Parathyroid adenoma (tissue), 2 donors: ENCODE measurements around the gene USP48.

ENCODE experiments used
- H2AFZ ChIP-seq: fragments of 300-600 bp; sonication (generic); one replicate; pipeline ENCODE4 v1.7.0; 2017; ENCODE audit warnings: antibody characterized with exemption, mild to moderate bottlenecking
- H3K27ac ChIP-seq: fragments of 300-600 bp; sonication (generic); one replicate; pipeline ENCODE4 v1.7.0; 2017
- H3K27me3 ChIP-seq: fragments of 300-600 bp; sonication (generic); one replicate; pipeline ENCODE4 v1.7.0; 2017; ENCODE audit warnings: low read length; ENCODE audit not compliant: control insufficient read depth, insufficient read depth
- H3K36me3 ChIP-seq: fragments of 300-600 bp; sonication (generic); one replicate; pipeline ENCODE4 v1.7.0; 2017; ENCODE audit warnings: low read length; ENCODE audit not compliant: control insufficient read depth, insufficient read depth
- H3K4me1 ChIP-seq: fragments of 300-600 bp; sonication (generic); one replicate; pipeline ENCODE4 v1.7.0; 2017; ENCODE audit warnings: control low read depth
- H3K4me2 ChIP-seq: fragments of 300-600 bp; sonication (generic); one replicate; pipeline ENCODE4 v1.7.0; 2017; ENCODE audit warnings: low read length
- H3K4me3 ChIP-seq: fragments of 300-600 bp; sonication (generic); one replicate; pipeline ENCODE4 v1.7.0; 2017; ENCODE audit warnings: low read depth, low read length
- H3K79me2 ChIP-seq: fragments of 300-600 bp; sonication (generic); one replicate; pipeline ENCODE4 v1.7.0; 2017; ENCODE audit warnings: control low read depth
- H3K9ac ChIP-seq: fragments of 300-600 bp; sonication (generic); one replicate; pipeline ENCODE4 v1.7.0; 2017; ENCODE audit warnings: mild to moderate bottlenecking
- H3K9me3 ChIP-seq: fragments of 300-600 bp; sonication (generic); one replicate; pipeline ENCODE4 v1.7.0; 2017; ENCODE audit warnings: low read length; ENCODE audit not compliant: control insufficient read depth
- CTCF ChIP-seq: fragments of 300-600 bp; sonication (generic); IDR thresholded peaks from one replicate; pipeline ENCODE4 v1.7.0; 2017; ENCODE audit warnings: antibody characterized with exemption, mild to moderate bottlenecking
- donor health status: primary hyperparathyroidism.

USP48 gene

GRCh38 chr1:21691739-21692138 lies 91.2 kb downstream of the USP48 start:
- no peak for TF ChIP-seq CTCF
- H3K79me2 ChIP-seq: no peaks in the 10 kb centered on the region
- H2AFZ ChIP-seq: no peak overlapping the region
- no peaks in the 10 kb centered on the region for H3K9me3 ChIP-seq
- H3K27me3 ChIP-seq: no peaks in the 10 kb centered on the region
- H3K4me2 ChIP-seq: no peak overlapping the region
- H3K9ac ChIP-seq: no peak overlapping the region
- H3K4me1 ChIP-seq: no peaks in the 10 kb centered on the region
- H3K27ac ChIP-seq: no peak overlapping the region
- H3K4me3 ChIP-seq: no peak overlapping the region
- H3K36me3 ChIP-seq: no peaks in the 10 kb centered on the region

DNA sequence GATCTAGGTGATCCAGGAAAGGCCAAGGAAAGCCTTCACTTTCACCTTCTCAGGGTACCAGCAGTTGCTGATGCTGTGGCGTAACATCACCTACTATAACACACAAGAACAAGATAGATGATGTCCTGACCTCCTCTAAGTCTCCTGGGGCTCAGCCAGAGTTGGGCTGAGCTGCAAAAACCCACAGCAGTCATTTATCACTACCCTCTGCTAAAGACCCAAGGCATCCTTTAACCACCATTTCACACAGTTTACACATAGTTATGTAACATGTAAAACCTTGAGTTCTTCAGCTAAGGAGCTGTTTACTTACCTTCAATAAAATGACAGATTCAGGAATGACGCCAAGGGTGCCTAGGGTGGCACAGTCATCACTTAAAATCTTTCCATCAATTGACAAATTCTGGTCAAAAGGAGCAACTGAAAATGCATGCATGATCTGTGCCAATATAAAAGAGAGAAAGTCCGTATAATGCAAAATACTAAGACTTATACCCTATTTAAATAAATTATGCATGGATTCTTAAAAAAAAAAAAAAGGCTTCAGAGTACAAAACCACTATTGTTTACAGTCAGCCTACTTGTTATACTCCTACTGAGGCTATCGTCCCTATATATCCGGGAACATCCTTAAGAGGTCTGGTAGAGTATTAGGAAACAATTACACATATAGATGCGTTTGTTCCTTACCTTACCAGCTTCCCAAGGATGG lies 93.1 kb downstream of the USP48 start:
- Histone ChIP-seq H3K4me2 (no peak overlapping the region), H3K79me2 (no peaks in the 10 kb centered on the region), H3K27me3 (no peaks in the 10 kb centered on the region), H3K9ac (no peak overlapping the region), H3K4me3 (no peak overlapping the region), H3K9me3 (no peaks in the 10 kb centered on the region), H3K36me3 (no peaks in the 10 kb centered on the region), H3K4me1 (no peaks in the 10 kb centered on the region), H3K27ac (no peak overlapping the region), H2AFZ (no peak overlapping the region)
- TF ChIP-seq CTCF: no peak

GRCh38 chr1:21687081-21687529 lies 95.8 kb downstream of the USP48 start:
- H3K27me3 ChIP-seq: no peaks in the 10 kb centered on the region
- H3K79me2 ChIP-seq: no peaks in the 10 kb centered on the region
- H2AFZ ChIP-seq: no peak overlapping the region
- H3K4me2 ChIP-seq: no peak overlapping the region
- H3K27ac ChIP-seq: no peak overlapping the region
- H3K36me3 ChIP-seq: no peaks in the 10 kb centered on the region
- TF ChIP-seq CTCF: no peak
- no peaks in the 10 kb centered on the region for H3K9me3 ChIP-seq
- H3K4me1 ChIP-seq: no peaks in the 10 kb centered on the region
- H3K4me3 ChIP-seq: no peak overlapping the region
- H3K9ac ChIP-seq: no peak overlapping the region

DNA sequence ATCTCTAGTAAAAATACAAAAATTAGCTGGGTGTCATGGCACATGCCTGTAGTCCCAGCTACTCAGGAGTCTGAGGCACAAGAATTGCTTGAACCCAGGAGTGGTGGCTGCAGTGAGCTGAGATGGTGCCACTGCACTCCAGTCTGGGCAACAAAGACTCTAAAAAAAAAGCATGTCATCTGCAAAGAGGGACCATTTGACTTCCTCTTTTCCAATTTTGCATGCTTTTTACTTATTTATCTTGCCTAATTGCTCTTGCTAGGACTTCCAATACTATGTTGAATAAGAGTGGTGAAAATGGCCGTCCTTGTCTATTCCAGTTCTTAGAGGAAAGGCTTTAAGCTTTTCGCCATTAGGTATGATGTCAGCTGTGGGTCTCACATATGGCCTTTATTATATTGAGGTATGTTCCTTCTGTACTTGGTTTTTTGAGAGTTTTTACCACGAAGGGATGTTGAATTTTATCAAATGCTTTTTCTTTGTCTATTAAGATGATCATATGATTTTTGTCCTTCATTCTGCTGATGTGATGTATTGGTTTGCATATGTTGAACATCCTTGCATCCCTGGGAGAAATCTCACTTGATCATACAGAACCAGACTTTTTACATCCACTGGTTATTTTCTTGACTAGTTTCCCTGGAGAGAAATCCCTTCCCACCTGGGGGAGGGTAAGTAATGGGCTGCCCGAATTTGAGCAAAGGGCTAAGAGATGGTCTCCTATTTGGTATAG lies 96.8 kb downstream of the USP48 start:
- Histone ChIP-seq H2AFZ (no peak overlapping the region), H3K9ac (no peak overlapping the region), H3K27me3 (no peaks in the 10 kb centered on the region), H3K4me3 (no peak overlapping the region), H3K36me3 (no peaks in the 10 kb centered on the region), H3K79me2 (no peaks in the 10 kb centered on the region), H3K9me3 (no peaks in the 10 kb centered on the region), H3K4me1 (no peaks in the 10 kb centered on the region), H3K27ac (no peak overlapping the region), H3K4me2 (no peak overlapping the region)
- no peak for TF ChIP-seq CTCF
